Upper lobe of left lung (tissue), 6 donors: ENCODE results near the gene ABT1. TPM values are rescaled to one million over a fixed set of nuclear protein-coding genes. Genes with fewer than 3 reads are reported as not detected.
A peak's percentile ranks its signal among the peaks of the same experiment; 100 is the strongest.

Source experiments
- ATAC-seq, 2 donors: fragments of 200-7000 bp; cut with Tn5 transposase; one replicate each; pipeline ENCODE4 v1.9.1; 2022; ENCODE audit warnings: mild to moderate bottlenecking in 2 of 2, moderate library complexity in 2 of 2; ENCODE audit not compliant: low FRiP score in 2 of 2
- DNase-seq, 2 donors: peaks; one replicate each; pipeline ENCODE4 v3.0.0-alpha.2; 2019 to 2020
- H3K27ac ChIP-seq, 4 donors: fragments of 200-600 bp; sonication (generic); one replicate each; pipeline ENCODE4 v1.5.1; 2016 to 2019
- H3K27me3 ChIP-seq, 4 donors: fragments of 200-600 bp; sonication (generic); one replicate each; pipeline ENCODE4 v1.5.1; 2017 to 2019
- H3K36me3 ChIP-seq, 4 donors: fragments of 200-600 bp; sonication (generic); one replicate each; pipeline ENCODE4 v1.5.1; 2016 to 2019
- H3K4me1 ChIP-seq, 4 donors: fragments of 200-600 bp; sonication (generic); one replicate each; pipeline ENCODE4 v1.5.1; 2018 to 2019
- H3K4me3 ChIP-seq, 4 donors: fragments of 200-600 bp; sonication (generic); one replicate each; pipeline ENCODE4 v1.5.1; 2017 to 2019; ENCODE audit warnings: mild to moderate bottlenecking in 2 of 4, moderate library complexity in 1 of 4
- H3K9me3 ChIP-seq, 4 donors: fragments of 200-600 bp; sonication (generic); one replicate each; pipeline ENCODE4 v1.5.1; 2018 to 2019
- CTCF ChIP-seq, 6 experiments: fragments of 450-650 bp in 4 of 6; fragments of 200-600 bp in 2 of 6; sonication (generic) in 2 of 6; IDR thresholded peaks; one replicate each; pipeline ENCODE4 v1.5.1; 2016 to 2019; ENCODE audit warnings: antibody characterized with exemption in 6 of 6
- EP300 ChIP-seq, 4 donors: sonication (generic); formaldehyde crosslinking; IDR thresholded peaks; one replicate each; pipeline ENCODE4 v1.5.1; 2017; ENCODE audit warnings: antibody characterized with exemption in 4 of 4, control low read depth in 2 of 4
- POLR2A ChIP-seq, 4 donors: fragments of 450-650 bp; IDR thresholded peaks; one replicate each; pipeline ENCODE4 v1.5.1; 2016 to 2017; ENCODE audit warnings: antibody characterized with exemption in 4 of 4, mild to moderate bottlenecking in 2 of 4
- POLR2AphosphoS5 ChIP-seq, 2 donors: sonication (generic); formaldehyde crosslinking; IDR thresholded peaks; one replicate each; pipeline ENCODE4 v1.5.1; 2017; ENCODE audit warnings: antibody characterized with exemption in 2 of 2
- WGBS, 2 donors: methylation state at CpG; one replicate each; pipeline ENCODE4 v1.1.5; 2017 to 2018; 5-methylcytosine and 5-hydroxymethylcytosine counted together
- total RNA-seq, 6 donors: library from RNA; depleted of rRNA in 4 of 6; stranded (reverse); fragments of >200 nt in 4 of 6; gene quantifications; one replicate each; pipeline versions ENCODE4 v1.1.0 to v1.2.1, GENCODE V29; 2016 to 2021
- donor health status: DM: no; HTN: no; CAD: no; lungs with moderate emphysema.
- donor health status: DM: no; HTN: yes; CAD: no; lungs with severe emphysema.

ABT1 gene
- total RNA-seq, 6 donors from 2014 or later: 6.3 to 22.5 (median 15.4) TPM

- Histone ChIP-seq H3K36me3 (no peaks in the 10 kb centered on the region), H3K4me1 (peaks cover 8 to 16% (median 12%) of the 10 kb centered on the region in 4 donors), H3K27ac (no peak overlapping the region), H3K4me3 (no peak overlapping the region), H3K27me3 (peaks cover 0 to 9% (median 5%) of the 10 kb centered on the region in 4 donors), H3K9me3 (no peaks in the 10 kb centered on the region)
- TF ChIP-seq POLR2A (IDR thresholded peaks at IDR 0.05): no peak
- no peak for TF ChIP-seq EP300 (IDR thresholded peaks at IDR 0.05)
- TF ChIP-seq POLR2AphosphoS5 (IDR thresholded peaks at IDR 0.05): no peak
- TF ChIP-seq CTCF (IDR thresholded peaks at IDR 0.05): no peak
- DNase-seq: no peak
- WGBS, 2 donors: 58 to 61% methylated on average over 3 of the region's 3 CpGs
- ATAC-seq: no peak
Observed at GRCh38 chr6:26609463-26609862, 12.7 kb downstream of the ABT1 start.

- DNase-seq (no peak), ATAC-seq (no peak)
- Histone ChIP-seq H3K27ac (no peak overlapping the region), H3K4me1 (peaks cover 9 to 21% (median 15%) of the 10 kb centered on the region in 4 donors), H3K4me3 (no peak overlapping the region), H3K27me3 (peaks cover 0 to 14% (median 6%) of the 10 kb centered on the region in 4 donors), H3K36me3 (no peaks in the 10 kb centered on the region), H3K9me3 (no peaks in the 10 kb centered on the region)
- 64 to 67% methylated on average over 1 of the region's 1 CpG for WGBS, 2 donors
- TF ChIP-seq POLR2AphosphoS5 (IDR thresholded peaks at IDR 0.05) (no peak), CTCF (IDR thresholded peaks at IDR 0.05) (no peak), EP300 (IDR thresholded peaks at IDR 0.05) (no peak), POLR2A (IDR thresholded peaks at IDR 0.05) (no peak)
Observed at GRCh38 chr6:26611599-26611998, 14.8 kb downstream of the ABT1 start.

- no peak overlapping the region for H3K4me3 ChIP-seq
- H3K27ac ChIP-seq: no peak overlapping the region
- no peaks in the 10 kb centered on the region for H3K36me3 ChIP-seq
- DNase-seq (peak in 1 of 2 donors; percentile 49), ATAC-seq (no peak)
- H3K9me3 ChIP-seq: no peaks in the 10 kb centered on the region
- 71 to 80% methylated on average over 3 to 19 of the region's 19 CpGs for WGBS, 2 donors
- H3K4me1 ChIP-seq: peaks cover 9 to 17% (median 13%) of the 10 kb centered on the region in 4 donors
- H3K27me3 ChIP-seq: peaks cover 0 to 14% (median 6%) of the 10 kb centered on the region in 4 donors
- TF ChIP-seq EP300 (IDR thresholded peaks at IDR 0.05) (no peak), POLR2A (IDR thresholded peaks at IDR 0.05) (no peak), POLR2AphosphoS5 (IDR thresholded peaks at IDR 0.05) (no peak), CTCF (IDR thresholded peaks at IDR 0.05) (no peak)
Observed at GRCh38 chr6:26613201-26613600, 16.4 kb downstream of the ABT1 start.

GRCh38 chr6:26613689-26614683 is 17.2 kb downstream of the ABT1 start:
- Histone ChIP-seq H3K27ac (no peak overlapping the region), H3K4me3 (peak overlapping the region in 3 of 4 donors; percentile 33 to 46 (median 33)), H3K4me1 (peaks cover 9 to 17% (median 13%) of the 10 kb centered on the region in 4 donors), H3K27me3 (peaks cover 0 to 14% (median 6%) of the 10 kb centered on the region in 4 donors), H3K36me3 (no peaks in the 10 kb centered on the region), H3K9me3 (no peaks in the 10 kb centered on the region)
- peak in 1 of 2 donors; percentile 57 for DNase-seq
- WGBS, 2 donors: 4 to 10% methylated on average over 34 to 57 of the region's 68 CpGs
- peak; percentile 36 to 43 for ATAC-seq
- no peak for TF ChIP-seq POLR2A (IDR thresholded peaks at IDR 0.05)
- peak in 1 of 6 experiments; percentile 22 for TF ChIP-seq CTCF (IDR thresholded peaks at IDR 0.05)
